Dendritic cell treated with granulocyte-macrophage colony-stimulating factor and Interleukin-4, amounts not matched to agents 40 ng/mL and 50 ng/mL, for 4 days (primary cell): ENCODE measurements around the gene FGGY.
"Not testable (repeated sequence)": the region's sequence is repeated elsewhere in the genome, so short reads cannot be mapped to it uniquely, and the experiment has no call there.

Experiments used
- H3K27ac Mint-ChIP-seq: one replicate; pipeline ENCODE4 v1.8.0; 2022; ENCODE audit warnings: mild to moderate bottlenecking, mixed read lengths
- H3K27me3 Mint-ChIP-seq: one replicate; pipeline ENCODE4 v1.8.0; 2022; ENCODE audit warnings: mild to moderate bottlenecking, mixed read lengths
- H3K36me3 Mint-ChIP-seq: one replicate; pipeline ENCODE4 v1.8.0; 2022; ENCODE audit warnings: low read depth, mixed read lengths
- H3K4me1 Mint-ChIP-seq: one replicate; pipeline ENCODE4 v1.8.0; 2022; ENCODE audit warnings: low read depth, mixed read lengths
- H3K4me3 Mint-ChIP-seq: one replicate; pipeline ENCODE4 v1.8.0; 2022; ENCODE audit warnings: mild to moderate bottlenecking, moderate library complexity, mixed read lengths
- H3K9me3 Mint-ChIP-seq: one replicate; pipeline ENCODE4 v1.8.0; 2022; ENCODE audit warnings: mixed read lengths
- intact Hi-C: fragments of 100-400 bp; cut with micrococcal nuclease; formaldehyde crosslinking; loops from one replicate; pipeline ENCODE4 v1.15.0; 2022

FGGY gene

DNA sequence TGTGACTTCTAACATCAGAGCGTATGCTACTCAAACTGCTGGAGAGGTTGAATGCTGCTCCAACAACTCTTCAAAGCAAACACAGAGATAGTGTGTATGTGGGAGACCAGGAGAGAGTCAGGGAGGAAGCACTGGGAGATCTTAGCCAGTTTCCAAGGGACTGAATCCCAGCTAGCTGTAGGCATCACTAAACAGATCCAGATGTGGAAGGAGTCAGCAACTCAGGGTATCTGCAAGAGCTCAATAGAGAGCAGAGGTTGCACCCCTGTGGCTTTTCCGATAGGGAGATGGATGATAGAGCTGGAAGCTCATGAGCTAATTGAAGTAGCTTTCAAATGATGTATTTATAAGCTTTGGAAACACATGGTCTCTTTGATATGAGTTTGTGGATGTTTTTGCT, 349.0 kb downstream of the FGGY start:
- no peaks in the 10 kb centered on the region for H3K36me3 Mint-ChIP-seq
- intact Hi-C loops, result no loop called here
- H3K27me3 Mint-ChIP-seq, result no peaks in the 10 kb centered on the region
- H3K4me3 Mint-ChIP-seq, result no peak overlapping the region
- no peaks in the 10 kb centered on the region for H3K9me3 Mint-ChIP-seq
- H3K27ac Mint-ChIP-seq, result no peak overlapping the region
- peaks cover 5% of the 10 kb centered on the region for H3K4me1 Mint-ChIP-seq

DNA sequence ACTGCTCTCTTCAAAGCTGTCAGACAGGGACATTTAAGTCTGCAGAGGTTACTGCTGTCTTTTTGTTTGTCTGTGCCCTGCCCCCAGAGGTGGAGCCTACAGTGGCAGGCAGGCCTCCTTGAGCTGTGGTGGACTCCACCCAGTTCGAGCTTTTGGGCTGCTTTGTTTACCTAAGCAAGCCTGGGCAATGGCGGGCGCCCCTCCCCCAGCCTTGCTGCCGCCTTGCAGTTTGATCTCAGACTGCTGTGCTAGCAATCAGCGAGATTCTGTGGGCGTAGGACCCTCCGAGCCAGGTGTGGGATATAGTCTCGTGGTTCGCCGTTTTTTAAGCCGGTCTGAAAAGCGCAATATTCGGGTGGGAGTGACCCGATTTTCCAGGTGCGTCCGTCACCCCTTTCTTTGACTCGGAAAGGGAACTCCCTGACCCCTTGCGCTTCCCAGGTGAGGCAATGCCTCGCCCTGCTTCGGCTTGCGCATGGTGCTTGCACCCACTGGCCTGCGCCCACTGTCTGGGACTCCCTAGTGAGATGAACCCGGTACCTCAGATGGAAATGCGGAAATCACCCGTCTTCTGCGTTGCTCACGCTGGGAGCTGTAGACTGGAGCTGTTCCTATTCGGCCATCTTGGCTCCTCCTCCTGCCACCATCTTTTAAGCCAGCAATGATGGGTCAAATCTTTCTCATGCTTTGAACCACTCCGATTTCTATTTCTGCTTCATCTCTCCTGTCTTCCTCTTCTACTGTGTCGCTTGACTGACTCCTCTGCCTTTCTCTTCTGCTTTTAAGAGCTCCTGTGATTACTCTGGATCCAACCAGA, 356.5 kb downstream of the FGGY start:
- H3K9me3 Mint-ChIP-seq, intact Hi-C loops, H3K36me3 Mint-ChIP-seq, H3K4me3 Mint-ChIP-seq, H3K27ac Mint-ChIP-seq, H3K27me3 Mint-ChIP-seq: not testable (repeated sequence)
- H3K4me1 Mint-ChIP-seq, result peaks cover 18% of the 10 kb centered on the region

GRCh38 chr1:59653968-59654367, 357.1 kb downstream of the FGGY start:
- intact Hi-C loops, result no loop called here
- Mint-ChIP-seq H3K4me1 (peaks cover 24% of the 10 kb centered on the region), H3K36me3 (no peaks in the 10 kb centered on the region), H3K27me3 (no peaks in the 10 kb centered on the region), H3K27ac (no peak overlapping the region), H3K4me3 (no peak overlapping the region), H3K9me3 (peaks cover 5% of the 10 kb centered on the region)

DNA sequence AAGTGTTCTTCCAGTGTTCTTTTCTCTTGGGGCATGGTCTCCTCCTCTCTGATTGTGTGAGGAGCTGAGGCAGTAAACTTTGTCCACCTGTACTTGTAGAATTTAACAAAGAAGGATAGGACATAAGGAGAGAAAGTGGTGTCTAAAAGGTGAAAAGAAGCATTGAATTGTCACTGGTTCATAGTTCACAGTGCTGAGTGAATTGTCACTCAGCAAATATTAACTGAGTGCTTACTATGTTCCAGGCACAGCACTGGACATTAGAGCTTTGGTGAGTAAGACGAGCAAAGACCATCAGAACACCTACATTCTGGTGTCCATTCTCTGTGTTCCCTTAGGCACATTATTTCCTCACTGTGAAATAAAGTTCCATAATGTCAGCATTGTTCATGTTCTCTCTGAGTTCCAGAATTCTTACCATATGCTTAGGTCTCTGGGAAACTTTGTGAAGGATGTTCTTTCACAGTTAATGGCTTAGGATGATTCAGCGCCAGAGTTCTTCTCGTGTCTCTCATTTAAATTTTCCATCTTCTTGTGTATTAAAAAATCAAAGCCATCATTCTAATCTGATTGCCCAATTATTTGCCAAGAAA, 361.1 kb downstream of the FGGY start:
- no peaks in the 10 kb centered on the region for H3K36me3 Mint-ChIP-seq
- no peaks in the 10 kb centered on the region for H3K27me3 Mint-ChIP-seq
- peaks cover 24% of the 10 kb centered on the region for H3K4me1 Mint-ChIP-seq
- H3K27ac Mint-ChIP-seq, result no peak overlapping the region
- intact Hi-C loops, result no loop called here
- H3K4me3 Mint-ChIP-seq, result no peak overlapping the region
- no peaks in the 10 kb centered on the region for H3K9me3 Mint-ChIP-seq

DNA sequence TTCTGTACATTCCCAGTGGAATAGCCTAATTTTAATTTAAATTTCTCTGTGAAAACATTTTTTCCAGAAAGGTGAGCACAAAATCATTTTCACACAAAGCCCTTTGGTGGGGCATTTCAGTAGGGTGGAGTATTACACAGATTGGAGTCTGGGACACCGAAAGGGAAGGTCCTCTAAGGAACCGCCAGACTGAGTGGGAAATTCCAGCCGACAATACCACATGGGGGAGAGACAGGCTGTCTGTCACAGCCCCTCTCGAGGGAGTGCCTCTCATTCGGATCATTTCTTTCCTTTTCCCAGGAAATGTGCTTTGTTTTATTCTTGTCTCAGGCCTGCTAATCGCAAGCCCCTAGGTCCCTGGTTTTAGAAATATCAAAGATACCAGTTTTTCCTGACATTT, 367.3 kb downstream of the FGGY start:
- Mint-ChIP-seq H3K27ac (no peak overlapping the region), H3K4me1 (peaks cover 13% of the 10 kb centered on the region), H3K27me3 (peaks cover 3% of the 10 kb centered on the region), H3K9me3 (no peaks in the 10 kb centered on the region), H3K4me3 (no peak overlapping the region), H3K36me3 (no peaks in the 10 kb centered on the region)
- intact Hi-C loops, result no loop called here

DNA sequence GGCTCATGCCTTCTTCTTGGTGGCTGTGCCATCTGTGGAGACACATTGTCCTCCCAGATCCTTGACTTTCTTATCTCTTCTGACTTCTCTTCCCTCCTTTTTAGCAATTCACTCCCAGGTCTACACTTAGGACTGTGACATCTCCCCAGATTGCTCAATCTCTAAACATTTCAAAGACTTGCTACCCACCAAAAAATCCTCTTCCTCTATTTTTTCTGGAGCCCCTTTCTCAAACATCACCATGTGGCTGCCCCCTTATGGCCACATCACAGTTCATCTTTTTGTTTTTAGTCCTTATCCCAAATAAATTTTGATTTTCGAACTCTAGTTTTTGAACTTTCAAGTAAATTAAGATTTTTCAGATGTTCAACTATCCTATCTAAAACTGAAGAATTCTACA, 369.2 kb downstream of the FGGY start:
- H3K9me3 Mint-ChIP-seq, result no peaks in the 10 kb centered on the region
- intact Hi-C loops, result no loop called here
- no peak overlapping the region for H3K4me3 Mint-ChIP-seq
- H3K36me3 Mint-ChIP-seq, result no peaks in the 10 kb centered on the region
- H3K4me1 Mint-ChIP-seq, result peaks cover 21% of the 10 kb centered on the region
- H3K27ac Mint-ChIP-seq, result no peak overlapping the region
- peaks cover 3% of the 10 kb centered on the region for H3K27me3 Mint-ChIP-seq

GRCh38 chr1:59667020-59667419, 370.1 kb downstream of the FGGY start:
- intact Hi-C loops, result no loop called here
- no peak overlapping the region for H3K27ac Mint-ChIP-seq
- H3K27me3 Mint-ChIP-seq, result peaks cover 3% of the 10 kb centered on the region
- H3K9me3 Mint-ChIP-seq, result no peaks in the 10 kb centered on the region
- no peak overlapping the region for H3K4me3 Mint-ChIP-seq
- no peaks in the 10 kb centered on the region for H3K36me3 Mint-ChIP-seq
- H3K4me1 Mint-ChIP-seq, result peaks cover 30% of the 10 kb centered on the region

DNA sequence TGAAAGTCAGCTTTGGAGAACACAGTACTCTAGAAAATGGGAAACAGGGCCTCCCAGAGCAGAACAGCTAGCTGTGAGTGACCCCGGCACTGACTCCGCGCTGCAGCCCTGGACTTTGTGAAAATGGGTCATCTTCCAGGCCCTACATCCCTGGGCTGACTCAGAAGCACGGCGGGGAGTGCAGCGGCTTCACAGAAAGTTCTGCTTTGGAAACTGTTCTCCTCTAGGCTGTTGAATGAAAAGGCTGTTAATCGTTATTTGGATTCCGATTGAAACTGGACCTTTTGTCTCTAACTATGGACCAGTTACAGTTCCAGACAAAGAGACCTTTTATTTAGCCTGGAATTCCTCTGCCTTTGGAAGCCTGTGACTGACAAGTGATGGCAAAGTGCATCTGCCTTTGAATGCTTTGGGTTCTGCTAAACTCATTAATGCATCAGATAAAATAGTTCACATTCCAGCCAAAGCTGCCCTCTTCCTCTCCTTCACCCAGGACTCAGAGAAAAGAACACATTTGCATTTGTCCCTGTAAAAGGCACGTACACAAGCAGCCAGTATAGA, 372.9 kb downstream of the FGGY start:
- Mint-ChIP-seq H3K36me3 (no peaks in the 10 kb centered on the region), H3K4me1 (peaks cover 58% of the 10 kb centered on the region), H3K9me3 (no peaks in the 10 kb centered on the region), H3K27ac (no peak overlapping the region), H3K4me3 (no peak overlapping the region), H3K27me3 (peaks cover 3% of the 10 kb centered on the region)
- intact Hi-C loops, result no loop called here

- H3K4me1 Mint-ChIP-seq, result peaks cover 61% of the 10 kb centered on the region
- H3K9me3 Mint-ChIP-seq, result no peaks in the 10 kb centered on the region
- intact Hi-C loops, result no loop called here
- H3K27ac Mint-ChIP-seq, result peak overlapping the region; percentile 14
- peaks cover 3% of the 10 kb centered on the region for H3K27me3 Mint-ChIP-seq
- no peaks in the 10 kb centered on the region for H3K36me3 Mint-ChIP-seq
- H3K4me3 Mint-ChIP-seq, result no peak overlapping the region
Observed at GRCh38 chr1:59670662-59671061, 373.8 kb downstream of the FGGY start.

DNA sequence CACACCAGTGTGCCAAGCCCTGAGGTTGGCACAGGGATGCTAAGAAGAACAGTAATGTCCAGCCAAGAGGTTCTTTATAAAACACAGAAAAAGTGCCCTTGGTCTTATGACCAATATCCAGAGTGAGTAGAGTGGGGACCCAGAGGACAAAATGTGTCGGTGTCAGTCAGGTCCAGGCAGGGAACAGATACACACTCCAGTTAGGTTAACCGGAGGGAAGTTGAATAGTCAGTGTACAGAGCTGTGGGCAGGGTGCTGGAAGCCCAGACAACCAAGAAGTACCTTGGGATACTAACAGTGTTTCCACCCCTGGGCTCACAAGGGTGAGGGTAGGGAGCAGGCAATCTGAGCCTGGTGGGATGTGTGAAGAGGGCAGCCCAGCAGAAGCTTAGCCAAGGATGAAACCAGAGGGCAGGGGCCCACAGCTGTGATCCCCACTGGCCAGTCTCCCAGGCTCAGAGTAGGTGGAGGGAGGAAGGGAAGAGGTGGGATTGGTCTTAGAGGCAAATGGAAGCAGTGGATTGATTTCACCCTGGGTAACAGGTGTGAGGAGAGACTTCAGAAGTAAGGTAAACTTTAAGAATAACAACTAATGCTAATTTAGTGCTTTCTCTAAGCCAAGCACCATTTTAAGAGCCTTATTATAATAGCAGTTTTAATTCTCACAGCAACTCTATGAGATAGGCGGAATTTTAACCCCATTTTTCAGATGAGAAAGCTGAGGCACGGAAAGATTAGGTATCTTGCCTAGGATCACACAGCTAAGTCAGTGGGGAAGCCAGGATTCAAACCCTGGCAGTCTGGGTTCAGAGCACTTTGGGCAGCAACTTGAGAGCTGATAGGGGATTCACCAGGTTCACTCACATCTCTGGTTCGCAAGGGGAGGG, 374.4 kb downstream of the FGGY start:
- no peaks in the 10 kb centered on the region for H3K36me3 Mint-ChIP-seq
- intact Hi-C loops, result no loop called here
- no peaks in the 10 kb centered on the region for H3K9me3 Mint-ChIP-seq
- H3K27me3 Mint-ChIP-seq, result peaks cover 3% of the 10 kb centered on the region
- H3K4me1 Mint-ChIP-seq, result peaks cover 61% of the 10 kb centered on the region
- H3K27ac Mint-ChIP-seq, result peak overlapping the region; percentile 14
- no peak overlapping the region for H3K4me3 Mint-ChIP-seq

DNA sequence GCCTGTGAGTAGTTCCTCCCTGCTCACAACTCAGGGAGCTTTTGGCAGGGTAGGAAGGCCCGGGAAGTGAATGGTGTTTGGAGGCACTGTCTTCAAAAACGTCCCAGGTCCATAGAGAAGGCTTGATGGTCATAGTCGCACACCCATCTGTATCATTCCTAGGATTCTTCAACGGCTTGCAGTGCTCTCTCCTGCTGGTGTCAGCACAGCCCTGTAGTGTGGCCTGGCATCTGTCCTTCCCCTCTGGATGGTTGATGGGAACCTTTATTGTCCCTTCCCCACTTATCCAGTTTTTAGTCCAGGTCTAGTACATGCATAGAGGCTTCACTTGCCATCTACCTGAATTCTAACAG, 375.0 kb downstream of the FGGY start:
- Mint-ChIP-seq H3K27ac (peak overlapping the region; percentile 14), H3K36me3 (no peaks in the 10 kb centered on the region), H3K27me3 (peaks cover 3% of the 10 kb centered on the region), H3K9me3 (no peaks in the 10 kb centered on the region), H3K4me3 (no peak overlapping the region), H3K4me1 (peaks cover 60% of the 10 kb centered on the region)
- intact Hi-C loops, result no loop called here

GRCh38 chr1:59672851-59673572, 376.1 kb downstream of the FGGY start:
- H3K9me3 Mint-ChIP-seq, result no peaks in the 10 kb centered on the region
- peaks cover 2% of the 10 kb centered on the region for H3K27me3 Mint-ChIP-seq
- peaks cover 69% of the 10 kb centered on the region for H3K4me1 Mint-ChIP-seq
- H3K4me3 Mint-ChIP-seq, result no peak overlapping the region
- H3K27ac Mint-ChIP-seq, result peak overlapping the region; percentile 71
- intact Hi-C loops, result no loop called here
- no peaks in the 10 kb centered on the region for H3K36me3 Mint-ChIP-seq

- H3K9me3 Mint-ChIP-seq, result no peaks in the 10 kb centered on the region
- H3K4me1 Mint-ChIP-seq, result peaks cover 77% of the 10 kb centered on the region
- H3K27me3 Mint-ChIP-seq, result peaks cover 2% of the 10 kb centered on the region
- peak overlapping the region; percentile 71 for H3K27ac Mint-ChIP-seq
- peak overlapping the region; percentile 4 for H3K4me3 Mint-ChIP-seq
- intact Hi-C loops, result loop anchor here (2.0 kb wide), 1 partner anchor 19 kb away; no protein-coding TSS in a partner anchor
- H3K36me3 Mint-ChIP-seq, result no peaks in the 10 kb centered on the region
Observed at GRCh38 chr1:59673573-59674450, 376.9 kb downstream of the FGGY start.
